ENCODE measurements around the gene ACTL6A.
"Not testable (repeated sequence)": the region's sequence is repeated elsewhere in the genome, so short reads cannot be mapped to it uniquely, and the experiment has no call there.

ACTL6A gene

GRCh38 chr3:179562591-179563270 lies at the start of gene ACTL6A:
Gene ACTL6A, plus strand, starts transcription at chr3:179562926. Its CDS starts 167 bp downstream, at chr3:179563093.
- peak; percentile 99 for DNase-seq (ENCODE audit: low spot score)

- DNase-seq (ENCODE audit: low spot score), result no peak
These were observed 48.9 kb upstream of the ACTL6A start for GRCh38 chr3:179513862-179514261.

DNA sequence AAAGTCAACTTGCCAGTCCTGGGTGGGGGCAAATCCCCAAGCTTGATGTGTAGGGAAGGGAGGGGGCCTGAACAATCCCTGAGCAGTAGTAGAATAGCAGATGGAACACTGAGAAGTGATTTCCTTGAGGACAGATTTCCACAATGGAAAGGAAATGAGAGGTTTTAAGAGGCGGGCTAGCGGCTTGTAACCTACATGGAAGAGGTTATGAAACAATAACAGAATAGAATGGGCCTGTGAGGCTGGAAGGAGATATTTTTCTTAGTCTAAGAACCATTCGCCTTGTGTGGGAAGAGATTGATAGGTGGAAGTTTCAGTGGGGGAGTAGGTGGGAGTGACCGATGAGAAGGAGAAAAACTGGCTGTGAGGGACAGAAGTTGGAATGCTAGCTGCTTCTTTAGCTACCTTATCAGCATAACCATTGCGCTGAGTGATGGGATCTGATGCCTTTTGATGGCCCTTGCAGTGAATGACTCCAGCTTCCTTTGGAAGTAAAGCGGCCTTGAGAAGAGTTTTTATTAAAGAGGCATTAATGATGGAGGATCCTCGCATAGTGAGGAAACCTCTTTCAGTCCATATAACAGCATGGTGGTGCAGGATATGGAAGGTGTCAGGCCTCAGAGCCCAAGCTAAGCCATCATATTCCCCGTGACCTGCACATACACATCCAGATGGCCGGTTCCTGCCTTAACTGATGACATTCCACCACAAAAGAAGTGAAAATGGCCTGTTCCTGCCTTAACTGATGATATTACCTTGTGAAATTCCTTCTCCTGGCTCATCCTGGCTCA lies 46.1 kb upstream of the ACTL6A start:
- not testable (repeated sequence) for DNase-seq (ENCODE audit: low spot score)

- DNase-seq (ENCODE audit: low spot score), result no peak
These were observed 36.2 kb upstream of the ACTL6A start for GRCh38 chr3:179526482-179526881.

DNA sequence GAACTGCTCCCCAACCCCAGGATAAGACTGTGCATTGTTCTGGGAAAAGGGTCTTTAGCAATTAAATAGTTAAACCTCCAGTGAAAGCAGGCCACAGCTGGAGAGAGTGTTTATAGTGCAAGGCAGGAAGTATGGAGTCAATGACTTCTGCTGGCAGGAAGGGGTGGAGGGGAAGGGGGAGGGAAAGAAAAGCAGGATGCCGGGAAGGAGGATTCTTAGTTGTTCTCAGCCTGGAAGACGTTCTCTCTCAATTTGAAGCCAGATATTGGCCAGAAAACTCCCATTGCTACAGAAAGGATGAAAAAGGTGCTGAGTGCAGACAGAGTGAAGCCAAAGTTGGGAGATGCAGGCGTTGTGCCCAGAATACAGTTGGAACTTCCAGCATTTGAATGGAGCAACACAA lies 35.7 kb upstream of the ACTL6A start:
- DNase-seq (ENCODE audit: low spot score), result no peak

DNA sequence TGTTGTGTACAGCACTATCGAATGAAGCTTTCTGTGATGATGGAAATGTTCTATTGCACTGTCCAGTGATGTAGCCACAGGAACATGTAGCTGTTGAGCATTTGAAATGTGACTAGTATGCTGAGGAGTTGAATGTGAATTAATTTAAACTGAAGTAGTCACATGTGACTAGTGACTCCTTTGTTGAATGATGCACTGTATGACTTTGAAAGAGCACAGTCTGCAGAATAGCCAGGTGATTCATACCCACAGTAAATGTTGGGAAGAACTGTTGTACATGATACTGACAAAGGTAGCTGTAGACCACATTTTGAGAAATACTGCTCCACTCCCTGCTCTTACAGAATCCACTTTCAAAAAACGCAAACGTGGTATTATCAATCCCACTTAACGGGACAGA lies 34.0 kb upstream of the ACTL6A start:
- no peak for DNase-seq (ENCODE audit: low spot score)

DNA sequence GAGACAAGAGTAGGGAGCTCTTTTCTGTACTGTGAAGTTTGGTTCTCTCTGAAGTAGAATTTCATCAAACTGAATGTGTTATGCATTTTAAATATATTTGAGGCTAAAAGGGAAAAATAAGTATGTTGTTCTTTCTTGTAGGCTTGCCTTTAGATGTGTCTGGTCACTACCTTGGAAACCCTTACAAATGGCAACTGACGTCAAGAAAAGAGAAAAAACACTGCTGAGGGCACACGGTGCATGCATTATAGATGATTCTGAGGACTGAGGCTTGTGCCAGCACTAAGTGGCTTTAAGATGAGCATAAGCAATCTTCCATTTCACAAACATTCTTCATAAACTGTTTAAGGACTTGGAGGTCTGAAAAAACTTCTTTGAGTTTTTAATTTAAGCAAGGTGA lies 31.1 kb upstream of the ACTL6A start:
- no peak for DNase-seq (ENCODE audit: low spot score)

DNA sequence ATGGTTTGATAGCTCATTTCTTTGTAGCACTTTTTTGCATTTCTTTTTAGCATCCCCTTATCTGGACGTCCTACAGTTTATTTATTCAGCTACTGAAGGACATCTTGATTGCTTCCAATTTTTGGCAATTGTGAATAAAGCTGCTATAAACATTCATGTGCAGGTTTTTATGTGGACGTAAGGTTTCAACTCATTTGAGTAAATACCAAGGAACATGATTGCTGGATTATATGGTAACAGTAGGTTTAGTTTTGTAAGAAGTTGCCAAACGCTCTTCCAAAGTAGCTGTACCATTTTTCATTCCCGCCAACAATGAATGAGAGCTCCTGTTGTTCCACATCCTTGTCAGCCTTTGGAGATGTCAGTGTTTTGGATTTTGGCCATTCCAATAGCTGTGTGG lies 29.5 kb upstream of the ACTL6A start:
- DNase-seq (ENCODE audit: low spot score), result no peak

DNA sequence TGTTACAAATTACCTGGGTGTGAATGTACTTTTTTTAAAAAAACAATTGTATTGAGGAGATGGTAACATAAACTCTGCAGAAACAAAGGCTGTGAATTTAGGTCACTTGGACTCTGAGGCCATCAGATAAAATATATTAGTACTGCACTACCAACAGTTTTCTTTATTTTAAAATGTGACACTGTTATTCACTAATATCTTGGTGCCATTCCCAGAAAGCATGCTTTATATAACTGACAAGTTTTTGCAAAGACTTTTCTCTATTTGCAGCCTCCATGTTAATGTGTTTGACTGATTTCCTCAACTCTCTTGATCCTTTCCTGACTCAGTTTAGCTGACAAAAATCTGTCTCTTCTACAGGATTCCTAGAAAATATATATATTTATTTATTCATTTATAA lies 26.5 kb upstream of the ACTL6A start:
- no peak for DNase-seq (ENCODE audit: low spot score)

DNA sequence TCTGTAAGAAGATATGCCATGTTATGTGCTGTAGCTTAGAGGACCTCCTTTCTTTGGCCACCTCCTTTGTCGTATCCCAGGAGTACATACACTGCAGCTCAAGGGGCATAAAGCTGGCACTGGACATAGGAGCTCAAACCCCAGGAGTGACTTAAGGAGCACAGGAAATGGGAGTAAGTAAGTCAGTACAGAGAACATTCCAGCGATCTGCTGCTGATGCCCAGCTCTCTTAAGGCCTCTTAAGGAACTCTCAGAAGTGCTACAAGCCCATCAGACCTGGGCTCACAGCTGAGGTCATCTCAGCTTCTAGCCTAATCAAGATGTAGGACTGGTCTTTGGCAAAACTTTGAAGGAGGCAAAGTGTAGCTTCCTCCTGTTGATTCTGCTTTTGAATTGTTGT lies 21.6 kb upstream of the ACTL6A start:
- no peak for DNase-seq (ENCODE audit: low spot score)

DNA sequence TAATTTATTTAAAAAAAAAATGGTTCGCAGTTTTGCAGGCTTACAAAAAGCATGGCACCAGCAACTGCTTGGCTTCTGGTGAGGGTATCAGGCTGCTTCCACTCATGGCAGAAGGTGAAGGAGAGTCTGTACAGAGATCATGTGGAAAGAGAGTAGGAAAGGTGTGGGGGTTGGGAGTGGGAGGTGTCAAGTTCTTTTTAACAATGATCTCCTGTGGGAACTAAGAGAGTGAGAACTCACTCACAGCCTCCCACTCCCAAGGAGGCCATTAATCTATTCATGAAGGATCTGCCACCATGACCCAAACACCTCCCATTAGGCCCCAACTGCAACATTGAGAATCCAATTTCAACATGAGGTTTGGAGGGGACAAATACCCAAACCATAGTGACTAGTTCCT lies 21.1 kb upstream of the ACTL6A start:
- DNase-seq (ENCODE audit: low spot score), result no peak

DNA sequence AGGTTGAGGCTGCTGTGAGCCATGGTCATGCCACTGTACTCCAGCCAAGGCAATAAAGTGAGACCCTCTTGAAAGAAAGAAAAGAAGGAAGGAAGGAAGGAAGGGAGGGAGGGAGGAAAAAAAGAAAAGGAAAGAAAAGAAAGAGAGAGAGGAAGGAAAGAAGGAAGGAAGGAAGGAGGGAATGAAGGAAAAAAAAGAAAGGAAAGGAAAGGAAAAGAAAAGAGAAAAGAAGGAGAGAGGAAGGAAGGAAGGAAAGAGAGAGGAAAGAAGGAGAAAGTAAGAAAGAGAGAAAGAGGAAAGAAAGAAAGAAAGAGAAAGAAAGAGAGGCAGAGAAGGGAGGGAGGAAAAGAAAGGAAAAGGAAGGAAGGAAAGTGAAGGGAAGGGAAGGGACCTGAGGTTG lies 20.4 kb upstream of the ACTL6A start:
- DNase-seq (ENCODE audit: low spot score), result no peak

- DNase-seq (ENCODE audit: low spot score), result no peak
These were observed 17.6 kb upstream of the ACTL6A start for GRCh38 chr3:179544981-179545645.

- no peak for DNase-seq (ENCODE audit: low spot score)
These were observed 15.9 kb upstream of the ACTL6A start for GRCh38 chr3:179546814-179547241.

- no peak for DNase-seq (ENCODE audit: low spot score)
These were observed 11.2 kb upstream of the ACTL6A start for GRCh38 chr3:179551349-179552105.

- DNase-seq (ENCODE audit: low spot score), result peak; percentile 45
These were observed 3.9 kb upstream of the ACTL6A start for GRCh38 chr3:179558742-179559364.

GRCh38 chr3:179560791-179561190 lies 1.9 kb upstream of the ACTL6A start:
- no peak for DNase-seq (ENCODE audit: low spot score)

- DNase-seq (ENCODE audit: low spot score), result peak; percentile 70
These were observed 601 bp downstream of the ACTL6A start for GRCh38 chr3:179563271-179563783.

- no peak for DNase-seq (ENCODE audit: low spot score)
These were observed 2.8 kb downstream of the ACTL6A start for GRCh38 chr3:179565496-179565895.

GRCh38 chr3:179580992-179581391 lies 18.3 kb downstream of the ACTL6A start:
- DNase-seq (ENCODE audit: low spot score), result no peak

GRCh38 chr3:179589143-179589542 lies 26.4 kb downstream of the ACTL6A start:
- no peak for DNase-seq (ENCODE audit: low spot score)

GRCh38 chr3:179590669-179591068 lies 27.9 kb downstream of the ACTL6A start:
- DNase-seq (ENCODE audit: low spot score), result no peak

All from hematopoietic multipotent progenitor cell treated with erythropoietin and hydrocortisone succinate and interleukin-3 and kit ligand, for 15 days (in vitro differentiated cells).